Measurements from ENCODE around the gene SIGLECL1.

Gene SIGLECL1

DNA sequence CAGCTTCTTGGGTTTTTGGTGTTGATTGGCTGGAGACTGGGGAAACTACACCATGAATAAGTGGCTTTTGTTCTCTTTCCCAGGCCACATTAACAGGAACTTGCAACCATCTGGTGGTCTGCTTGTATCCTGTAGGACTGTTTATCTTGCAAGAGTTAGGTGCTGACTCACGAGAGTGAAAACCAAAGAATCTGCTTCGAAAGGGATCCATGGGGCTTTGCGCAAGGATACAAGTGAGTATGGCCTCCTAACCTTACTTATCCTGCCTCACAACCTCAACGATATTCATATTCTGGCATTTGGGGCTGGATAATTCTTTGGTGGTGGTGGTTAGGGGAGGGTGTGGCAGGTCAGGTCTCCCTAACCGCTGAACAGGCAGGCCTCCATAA lies 4.7 kb upstream of the SIGLECL1 start:
- Histone ChIP-seq H2AFZ (ENCODE audit: low read depth) (no peak overlapping the region), H4K20me1 (ENCODE audit: insufficient read depth) (no peaks in the 10 kb centered on the region), H3K4me1 (ENCODE audit: low read depth, poor library complexity, severe bottlenecking) (no peaks in the 10 kb centered on the region), H3K27ac (no peak overlapping the region), H3K27me3 (ENCODE audit: insufficient read depth, low read depth) (no peaks in the 10 kb centered on the region; the same call in 1 of the 2 replicates), H3K4me3 (IDR thresholded peaks at IDR 0.05; ENCODE audit: insufficient read depth, low read depth, low read length) (no peak overlapping the region), H3K79me2 (ENCODE audit: insufficient read depth, low read depth) (no peaks in the 10 kb centered on the region), H3K9ac (no peak overlapping the region), H3K4me2 (no peak overlapping the region), H3K36me3 (ENCODE audit: insufficient read depth) (no peaks in the 10 kb centered on the region)
- TF ChIP-seq, protein P1, sequence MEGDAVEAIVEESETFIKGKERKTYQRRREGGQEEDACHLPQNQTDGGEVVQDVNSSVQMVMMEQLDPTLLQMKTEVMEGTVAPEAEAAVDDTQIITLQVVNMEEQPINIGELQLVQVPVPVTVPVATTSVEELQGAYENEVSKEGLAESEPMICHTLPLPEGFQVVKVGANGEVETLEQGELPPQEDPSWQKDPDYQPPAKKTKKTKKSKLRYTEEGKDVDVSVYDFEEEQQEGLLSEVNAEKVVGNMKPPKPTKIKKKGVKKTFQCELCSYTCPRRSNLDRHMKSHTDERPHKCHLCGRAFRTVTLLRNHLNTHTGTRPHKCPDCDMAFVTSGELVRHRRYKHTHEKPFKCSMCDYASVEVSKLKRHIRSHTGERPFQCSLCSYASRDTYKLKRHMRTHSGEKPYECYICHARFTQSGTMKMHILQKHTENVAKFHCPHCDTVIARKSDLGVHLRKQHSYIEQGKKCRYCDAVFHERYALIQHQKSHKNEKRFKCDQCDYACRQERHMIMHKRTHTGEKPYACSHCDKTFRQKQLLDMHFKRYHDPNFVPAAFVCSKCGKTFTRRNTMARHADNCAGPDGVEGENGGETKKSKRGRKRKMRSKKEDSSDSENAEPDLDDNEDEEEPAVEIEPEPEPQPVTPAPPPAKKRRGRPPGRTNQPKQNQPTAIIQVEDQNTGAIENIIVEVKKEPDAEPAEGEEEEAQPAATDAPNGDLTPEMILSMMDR (conservative IDR thresholded peaks at IDR 0.05; ENCODE audit: low read depth, low read length) = no peak

- Histone ChIP-seq H3K36me3 (ENCODE audit: insufficient read depth) (no peaks in the 10 kb centered on the region), H3K27ac (no peak overlapping the region), H3K79me2 (ENCODE audit: insufficient read depth, low read depth) (no peaks in the 10 kb centered on the region), H2AFZ (ENCODE audit: low read depth) (no peak overlapping the region), H4K20me1 (ENCODE audit: insufficient read depth) (no peaks in the 10 kb centered on the region), H3K4me2 (no peak overlapping the region), H3K4me1 (ENCODE audit: low read depth, poor library complexity, severe bottlenecking) (no peaks in the 10 kb centered on the region), H3K27me3 (ENCODE audit: insufficient read depth, low read depth) (no peaks in the 10 kb centered on the region; the same call in 1 of the 2 replicates), H3K9ac (no peak overlapping the region), H3K4me3 (IDR thresholded peaks at IDR 0.05; ENCODE audit: insufficient read depth, low read depth, low read length) (no peak overlapping the region)
- TF ChIP-seq, protein P1 (conservative IDR thresholded peaks at IDR 0.05; ENCODE audit: low read depth, low read length) = no peak
These were observed 2.8 kb upstream of the SIGLECL1 start for GRCh38 chr19:51247972-51248590.

- Histone ChIP-seq H3K9ac (no peak overlapping the region), H2AFZ (ENCODE audit: low read depth) (no peak overlapping the region), H3K79me2 (ENCODE audit: insufficient read depth, low read depth) (no peaks in the 10 kb centered on the region), H3K36me3 (ENCODE audit: insufficient read depth) (no peaks in the 10 kb centered on the region), H3K4me3 (IDR thresholded peaks at IDR 0.05; ENCODE audit: insufficient read depth, low read depth, low read length) (no peak overlapping the region), H3K4me2 (no peak overlapping the region), H4K20me1 (ENCODE audit: insufficient read depth) (no peaks in the 10 kb centered on the region), H3K27ac (no peak overlapping the region), H3K4me1 (ENCODE audit: low read depth, poor library complexity, severe bottlenecking) (no peaks in the 10 kb centered on the region), H3K27me3 (ENCODE audit: insufficient read depth, low read depth) (no peaks in the 10 kb centered on the region; the same call in 1 of the 2 replicates)
- TF ChIP-seq, protein P1 (conservative IDR thresholded peaks at IDR 0.05; ENCODE audit: low read depth, low read length) = no peak
These were observed 564 bp downstream of the SIGLECL1 start for GRCh38 chr19:51251468-51251820.

DNA sequence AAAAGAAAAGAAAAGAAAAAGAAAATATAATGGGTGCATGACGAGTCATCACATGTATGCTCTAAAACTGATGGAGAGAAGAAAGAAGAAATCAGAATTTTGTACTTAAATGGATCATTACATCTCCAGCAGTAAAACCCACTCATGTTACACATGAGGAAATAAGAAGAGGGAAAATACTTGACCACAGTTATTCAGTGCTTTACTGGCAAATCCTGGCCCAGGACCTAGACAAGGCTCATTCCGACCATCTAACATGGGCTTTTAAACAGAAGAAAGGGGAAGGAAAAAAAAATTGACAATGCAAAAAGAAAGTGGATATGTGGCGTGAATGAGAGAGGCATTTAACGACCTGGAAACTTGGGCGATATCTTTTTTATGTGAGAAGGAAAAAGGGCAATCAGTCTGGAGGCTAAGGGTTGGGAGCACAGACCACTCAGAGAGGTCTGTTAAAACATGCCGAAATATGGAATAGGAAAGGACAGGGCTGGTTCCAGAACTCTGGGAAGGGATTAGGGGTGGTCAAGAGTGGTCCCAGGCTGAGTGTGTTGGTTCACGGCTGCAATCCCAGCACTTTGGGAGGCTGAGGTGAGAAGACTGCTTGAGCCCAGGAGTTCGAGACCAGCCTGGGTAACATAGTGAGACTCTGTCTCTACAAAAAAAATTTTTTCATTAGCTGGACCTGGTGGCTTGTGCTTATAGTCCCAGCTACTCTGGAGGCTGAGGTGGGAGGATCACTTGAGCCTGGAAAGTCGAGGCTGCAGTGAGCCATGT lies 1.6 kb downstream of the SIGLECL1 start:
- Histone ChIP-seq H3K79me2 (ENCODE audit: insufficient read depth, low read depth) (no peaks in the 10 kb centered on the region), H3K4me1 (ENCODE audit: low read depth, poor library complexity, severe bottlenecking) (no peaks in the 10 kb centered on the region), H4K20me1 (ENCODE audit: insufficient read depth) (no peaks in the 10 kb centered on the region), H2AFZ (ENCODE audit: low read depth) (no peak overlapping the region), H3K27ac (no peak overlapping the region), H3K4me2 (no peak overlapping the region), H3K9ac (no peak overlapping the region), H3K27me3 (ENCODE audit: insufficient read depth, low read depth) (no peaks in the 10 kb centered on the region; the same call in 1 of the 2 replicates), H3K36me3 (ENCODE audit: insufficient read depth) (no peaks in the 10 kb centered on the region), H3K4me3 (IDR thresholded peaks at IDR 0.05; ENCODE audit: insufficient read depth, low read depth, low read length) (no peak overlapping the region)
- TF ChIP-seq, protein P1 (conservative IDR thresholded peaks at IDR 0.05; ENCODE audit: low read depth, low read length) = no peak

All from KMS-11 (cell line).